LNCAP (cell line): ENCODE results near the gene ANKMY2.

Source experiments
- CTCF ChIP-seq: fragments of 450-650 bp; IDR thresholded peaks from 2 replicates; pipeline ENCODE4 v1.5.1; 2017; ENCODE audit warnings: mild to moderate bottlenecking

The ANKMY2 gene

GRCh38 chr7:16677978-16678494 lies 32.5 kb upstream of the ANKMY2 start:
- no peak for TF ChIP-seq CTCF

GRCh38 chr7:16675277-16675676 lies 29.7 kb upstream of the ANKMY2 start:
- TF ChIP-seq CTCF, result no peak

GRCh38 chr7:16671811-16672210 lies 26.3 kb upstream of the ANKMY2 start:
- no peak for TF ChIP-seq CTCF

- TF ChIP-seq CTCF, result no peak
These were observed 25.3 kb upstream of the ANKMY2 start for GRCh38 chr7:16670731-16671344.

- no peak for TF ChIP-seq CTCF
These were observed 24.5 kb upstream of the ANKMY2 start for GRCh38 chr7:16670021-16670420.

GRCh38 chr7:16669581-16669980 lies 24.0 kb upstream of the ANKMY2 start:
- TF ChIP-seq CTCF, result no peak

GRCh38 chr7:16668978-16669377 lies 23.4 kb upstream of the ANKMY2 start:
- TF ChIP-seq CTCF, result no peak
